GM18499 (cell line): Measurements from ENCODE around the gene PLA2G5.

Source experiments
- ATAC-seq: cut with Tn5 transposase; IDR thresholded peaks from one replicate; pipeline ENCODE4 v1.9.1; 2021; ENCODE audit warnings: moderate number of reproducible peaks; ENCODE audit not compliant: insufficient read depth, unreplicated experiment

Gene PLA2G5

GRCh38 chr1:20139776-20140612, 70.0 kb downstream of the PLA2G5 start:
- ATAC-seq, result no peak

GRCh38 chr1:20141001-20141400, 71.0 kb downstream of the PLA2G5 start:
- ATAC-seq, result no peak

DNA sequence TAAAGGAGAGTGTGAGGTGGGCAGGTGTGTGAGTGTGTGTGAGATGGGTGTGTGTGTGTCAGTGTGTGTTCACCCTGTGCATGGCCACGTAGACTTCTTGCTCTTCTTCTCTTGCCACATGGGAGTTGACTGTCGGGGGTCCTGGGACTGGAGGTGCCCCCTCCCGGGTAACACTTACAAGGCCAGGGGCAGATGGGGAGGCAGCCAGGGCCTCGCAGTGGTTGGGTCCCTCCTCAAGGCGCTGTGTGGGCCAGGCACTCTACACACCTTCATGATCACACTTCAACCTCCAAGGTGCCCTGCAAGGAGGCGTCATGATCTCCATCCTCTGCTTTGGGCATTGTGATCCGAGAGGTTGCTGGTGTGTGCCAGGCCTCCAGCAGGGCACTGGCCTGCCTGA, 71.5 kb downstream of the PLA2G5 start:
- ATAC-seq, result no peak
